Vagina (tissue), 2 donors: ENCODE data around the gene INTS2. TPM values are rescaled to one million over a fixed set of nuclear protein-coding genes. Genes with fewer than 3 reads are reported as not detected.

Source experiments
- DNase-seq, 2 donors: peaks; one replicate each; pipeline ENCODE4 v3.0.0-alpha.2; 2017; ENCODE audit errors: extremely low spot score in 2 of 2
- H3K27ac ChIP-seq: fragments of 200-600 bp; sonication (generic); one replicate; pipeline ENCODE4 v1.5.1; 2019
- H3K27me3 ChIP-seq: fragments of 200-600 bp; sonication (generic); one replicate; pipeline ENCODE4 v1.5.1; 2019
- H3K36me3 ChIP-seq, 2 donors: fragments of 200-600 bp; sonication (generic); one replicate each; pipeline ENCODE4 v1.5.1; 2017 to 2019
- H3K4me1 ChIP-seq: fragments of 200-600 bp; sonication (generic); one replicate; pipeline ENCODE4 v1.5.1; 2019
- H3K4me3 ChIP-seq, 2 donors: fragments of 200-600 bp; sonication (generic); 1 replicate in 1 of 2; 2 replicates in 1 of 2; pipeline ENCODE4 v1.5.1; 2016 to 2019
- H3K9me3 ChIP-seq: fragments of 200-600 bp; sonication (generic); one replicate; pipeline ENCODE4 v1.5.1; 2019
- POLR2A ChIP-seq, 2 donors: fragments of 450-650 bp; IDR thresholded peaks; one replicate each; pipeline ENCODE4 v1.6.1; 2017; ENCODE audit warnings: antibody characterized with exemption in 2 of 2, mild to moderate bottlenecking in 2 of 2, moderate library complexity in 2 of 2
- POLR2AphosphoS5 ChIP-seq, 2 donors: sonication (generic); formaldehyde crosslinking; IDR thresholded peaks; one replicate each; pipeline ENCODE4 v1.9.0; 2017; ENCODE audit warnings: antibody characterized with exemption in 2 of 2, mild to moderate bottlenecking in 2 of 2, low read depth in 1 of 2; ENCODE audit not compliant: insufficient read depth in 1 of 2
- intact Hi-C: fragments of 100-400 bp; cut with DNase I; formaldehyde crosslinking; loops from one replicate; pipeline ENCODE4 v1.15.1; 2023
- total RNA-seq: library from RNA; depleted of rRNA; stranded (reverse); fragments of >200 nt; gene quantifications from one replicate; pipeline ENCODE4 v1.2.3, GENCODE V29; 2016
- TF ChIP-seq, protein P1 (sequence below), 3 experiments: fragments of 450-650 bp in 2 of 3; fragments of 200-600 bp in 1 of 3; sonication (generic) in 1 of 3; IDR thresholded peaks; one replicate each; pipeline ENCODE4 v1.5.1; 2017 to 2019; ENCODE audit warnings: antibody characterized with exemption in 3 of 3, mild to moderate bottlenecking in 2 of 3, moderate library complexity in 2 of 3

The INTS2 gene
- total RNA-seq, 1 donor from 2014 or later, result 12.8 TPM

DNA sequence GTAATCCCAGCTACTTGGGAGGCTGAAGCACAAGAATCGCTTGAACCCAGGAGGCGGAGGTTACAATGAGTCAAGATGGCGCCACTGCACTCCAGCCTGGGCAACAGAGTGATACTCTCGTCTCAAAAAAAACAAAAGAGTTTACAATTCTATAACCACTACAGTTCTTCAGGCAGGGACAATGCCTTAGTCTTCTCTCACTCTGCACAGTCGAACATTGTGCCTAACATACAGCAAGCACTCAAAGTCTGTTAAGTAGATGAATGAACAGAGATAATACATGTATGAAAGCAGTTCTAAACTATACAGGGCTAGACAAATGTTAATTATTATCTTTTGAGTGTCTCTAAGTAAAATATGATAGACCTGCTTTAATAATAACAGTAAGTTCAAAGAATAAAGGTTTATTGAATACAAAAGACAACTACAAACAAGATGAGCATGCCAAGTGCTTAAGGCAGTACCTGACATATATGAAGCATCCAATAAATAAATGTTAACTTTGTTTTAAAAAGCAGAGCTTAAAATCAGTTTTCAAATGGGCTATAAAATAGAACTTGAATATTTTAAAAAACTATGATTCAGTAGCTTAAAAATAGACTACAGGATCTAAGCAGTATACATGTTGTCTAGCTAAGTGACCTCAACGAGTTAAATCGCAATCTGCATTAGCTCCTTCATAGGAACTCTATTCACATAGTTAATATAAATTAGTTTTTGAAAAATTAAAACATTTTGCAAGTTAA is 19.3 kb downstream of the INTS2 start:
- no peaks in the 10 kb centered on the region for H3K27me3 ChIP-seq
- no peak for DNase-seq
- H3K4me1 ChIP-seq, result no peaks in the 10 kb centered on the region
- intact Hi-C loops, result no loop called here
- peaks cover 0 to 42% of the 10 kb centered on the region in 2 donors for H3K36me3 ChIP-seq
- H3K27ac ChIP-seq, result no peak overlapping the region
- TF ChIP-seq POLR2A (IDR thresholded peaks at IDR 0.05), result no peak
- TF ChIP-seq POLR2AphosphoS5 (IDR thresholded peaks at IDR 0.05; ENCODE audit: insufficient read depth in 1 of 2, low read depth in 1 of 2), result no peak
- TF ChIP-seq, protein P1, sequence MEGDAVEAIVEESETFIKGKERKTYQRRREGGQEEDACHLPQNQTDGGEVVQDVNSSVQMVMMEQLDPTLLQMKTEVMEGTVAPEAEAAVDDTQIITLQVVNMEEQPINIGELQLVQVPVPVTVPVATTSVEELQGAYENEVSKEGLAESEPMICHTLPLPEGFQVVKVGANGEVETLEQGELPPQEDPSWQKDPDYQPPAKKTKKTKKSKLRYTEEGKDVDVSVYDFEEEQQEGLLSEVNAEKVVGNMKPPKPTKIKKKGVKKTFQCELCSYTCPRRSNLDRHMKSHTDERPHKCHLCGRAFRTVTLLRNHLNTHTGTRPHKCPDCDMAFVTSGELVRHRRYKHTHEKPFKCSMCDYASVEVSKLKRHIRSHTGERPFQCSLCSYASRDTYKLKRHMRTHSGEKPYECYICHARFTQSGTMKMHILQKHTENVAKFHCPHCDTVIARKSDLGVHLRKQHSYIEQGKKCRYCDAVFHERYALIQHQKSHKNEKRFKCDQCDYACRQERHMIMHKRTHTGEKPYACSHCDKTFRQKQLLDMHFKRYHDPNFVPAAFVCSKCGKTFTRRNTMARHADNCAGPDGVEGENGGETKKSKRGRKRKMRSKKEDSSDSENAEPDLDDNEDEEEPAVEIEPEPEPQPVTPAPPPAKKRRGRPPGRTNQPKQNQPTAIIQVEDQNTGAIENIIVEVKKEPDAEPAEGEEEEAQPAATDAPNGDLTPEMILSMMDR (IDR thresholded peaks at IDR 0.05), result no peak
- H3K4me3 ChIP-seq, result no peak overlapping the region
- no peaks in the 10 kb centered on the region for H3K9me3 ChIP-seq

DNA sequence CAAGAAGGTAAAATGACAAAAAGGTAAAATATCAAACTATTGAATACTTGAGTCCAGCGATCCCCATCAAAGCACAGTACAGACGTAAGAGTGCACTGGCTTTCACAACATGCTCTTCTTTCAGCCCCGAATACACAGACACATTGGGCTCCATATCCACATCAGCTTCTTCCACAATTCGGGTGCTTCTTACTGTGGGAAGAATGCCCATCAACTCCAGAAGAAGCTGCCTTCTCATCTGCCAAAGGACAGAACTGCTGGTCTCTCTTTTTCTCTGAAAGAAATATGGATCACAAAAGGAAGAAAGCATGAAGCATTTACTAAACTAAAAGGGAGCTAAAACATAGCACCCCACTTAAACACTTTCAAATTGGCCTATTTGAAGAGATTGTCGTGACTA is 20.4 kb downstream of the INTS2 start:
- Histone ChIP-seq H3K27me3 (no peaks in the 10 kb centered on the region), H3K27ac (no peak overlapping the region), H3K4me3 (no peak overlapping the region), H3K4me1 (no peaks in the 10 kb centered on the region), H3K9me3 (no peaks in the 10 kb centered on the region), H3K36me3 (peaks cover 0 to 42% of the 10 kb centered on the region in 2 donors)
- TF ChIP-seq POLR2A (IDR thresholded peaks at IDR 0.05), result no peak
- TF ChIP-seq POLR2AphosphoS5 (IDR thresholded peaks at IDR 0.05; ENCODE audit: insufficient read depth in 1 of 2, low read depth in 1 of 2), result no peak
- TF ChIP-seq, protein P1 (IDR thresholded peaks at IDR 0.05), result no peak
- intact Hi-C loops, result no loop called here
- DNase-seq, result no peak

DNA sequence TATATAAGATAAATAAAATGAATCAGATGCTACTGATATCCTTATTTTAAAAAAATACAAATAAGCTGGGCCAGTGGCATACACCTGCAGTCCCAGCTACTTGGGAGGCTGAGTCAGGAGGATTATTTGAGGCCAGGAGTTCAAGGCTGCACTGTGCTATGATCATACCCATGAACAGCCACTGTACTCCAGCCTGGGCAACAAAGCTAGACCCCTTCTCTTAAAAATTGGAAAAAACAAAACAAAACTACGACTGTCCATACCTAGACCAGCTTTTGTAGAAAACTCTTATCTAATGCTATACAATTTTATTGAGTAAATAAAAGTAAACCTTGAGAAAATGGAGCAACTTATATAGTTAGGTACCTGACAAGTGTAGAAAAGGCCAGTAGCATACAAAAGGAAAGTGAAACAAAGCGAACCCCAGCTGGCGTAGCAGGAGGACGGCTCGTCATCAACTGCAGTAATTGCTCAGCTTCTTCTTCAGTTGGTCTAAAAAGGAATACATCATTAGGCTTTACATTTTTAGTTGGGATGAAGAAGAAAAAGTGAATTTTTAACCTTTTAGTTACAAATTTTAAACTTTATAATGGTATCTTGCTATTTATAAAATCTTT is 23.6 kb downstream of the INTS2 start:
- TF ChIP-seq POLR2A (IDR thresholded peaks at IDR 0.05) (no peak), POLR2AphosphoS5 (IDR thresholded peaks at IDR 0.05; ENCODE audit: insufficient read depth in 1 of 2, low read depth in 1 of 2) (no peak)
- TF ChIP-seq, protein P1 (IDR thresholded peaks at IDR 0.05), result no peak
- Histone ChIP-seq H3K27ac (no peak overlapping the region), H3K27me3 (no peaks in the 10 kb centered on the region), H3K9me3 (no peaks in the 10 kb centered on the region), H3K36me3 (peaks cover 0 to 41% of the 10 kb centered on the region in 2 donors), H3K4me3 (no peak overlapping the region), H3K4me1 (no peaks in the 10 kb centered on the region)
- intact Hi-C loops, result no loop called here
- no peak for DNase-seq

DNA sequence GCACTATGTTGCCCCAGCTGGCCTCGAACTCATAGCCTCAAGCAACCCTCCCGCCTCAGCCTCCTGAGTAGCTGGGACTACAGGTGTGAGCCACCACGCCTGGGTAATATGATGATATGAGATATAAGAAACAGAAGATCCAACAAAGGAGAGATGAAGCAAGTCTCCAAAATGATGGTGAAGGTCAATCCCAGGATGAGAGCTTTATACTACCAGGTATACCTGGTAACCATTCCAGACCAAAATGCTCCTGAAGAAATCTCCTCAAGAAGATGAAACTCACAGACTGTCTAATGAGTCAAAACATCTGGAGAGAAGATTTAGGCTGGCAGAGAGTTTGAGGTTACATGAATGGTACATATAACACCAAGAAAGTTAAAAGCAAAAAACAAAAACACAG is 24.5 kb downstream of the INTS2 start:
- DNase-seq, result no peak
- no peaks in the 10 kb centered on the region for H3K9me3 ChIP-seq
- H3K4me1 ChIP-seq, result no peaks in the 10 kb centered on the region
- no peak overlapping the region for H3K4me3 ChIP-seq
- intact Hi-C loops, result no loop called here
- no peak overlapping the region for H3K27ac ChIP-seq
- H3K27me3 ChIP-seq, result no peaks in the 10 kb centered on the region
- peaks cover 0 to 49% of the 10 kb centered on the region in 2 donors for H3K36me3 ChIP-seq
- TF ChIP-seq, protein P1 (IDR thresholded peaks at IDR 0.05), result no peak
- TF ChIP-seq POLR2A (IDR thresholded peaks at IDR 0.05), result no peak
- TF ChIP-seq POLR2AphosphoS5 (IDR thresholded peaks at IDR 0.05; ENCODE audit: insufficient read depth in 1 of 2, low read depth in 1 of 2), result no peak
